CD14-positive monocyte (primary cell): ENCODE data around the gene MS4A8. TPM values are rescaled to one million over a fixed set of nuclear protein-coding genes. Genes with fewer than 3 reads are reported as not detected.

Experiments
- DNase-seq, 3 donors: peaks; one replicate each; pipeline ENCODE4 v3.0.0-alpha.2; 2011 to 2022
- H2AFZ ChIP-seq: 2 replicates; pipeline ENCODE4 v1.6.0; 2012; ENCODE audit warnings: mild to moderate bottlenecking, low read depth, low read length, inconsistent platforms; ENCODE audit not compliant: insufficient read depth, poor library complexity, severe bottlenecking
- H3K27ac ChIP-seq, 2 donors: 1 replicate in 1 of 2; 2 replicates in 1 of 2; pipeline ENCODE4 v1.5.1; 2012 to 2013; ENCODE audit warnings: low read length in 2 of 2, control low read depth in 1 of 2, inconsistent platforms in 1 of 2, low read depth in 1 of 2, mild to moderate bottlenecking in 1 of 2
- H3K27me3 ChIP-seq, 2 donors: one replicate each; pipeline versions ENCODE4 v1.6.0 to v1.6.1; 2011 to 2013; ENCODE audit warnings: low read length in 2 of 2; ENCODE audit not compliant: control insufficient read depth in 2 of 2, insufficient read depth in 2 of 2
- H3K36me3 ChIP-seq, 2 donors: replicated peaks in 1 of 2; 1 replicate in 1 of 2; 2 replicates in 1 of 2; pipeline versions ENCODE4 v1.5.1 to v1.6.1; 2012 to 2013; ENCODE audit warnings: low read length in 2 of 2, control low read depth in 1 of 2, inconsistent platforms in 1 of 2, mild to moderate bottlenecking in 1 of 2; ENCODE audit not compliant: insufficient read depth in 2 of 2, control insufficient read depth in 1 of 2
- H3K4me1 ChIP-seq, 2 donors: 1 replicate in 1 of 2; 2 replicates in 1 of 2; pipeline versions ENCODE4 v1.5.1 to v1.6.1; 2012 to 2013; ENCODE audit warnings: low read length in 2 of 2, control low read depth in 1 of 2, inconsistent platforms in 1 of 2, mild to moderate bottlenecking in 1 of 2, moderate library complexity in 1 of 2; ENCODE audit not compliant: insufficient read depth in 2 of 2, control insufficient read depth in 1 of 2
- H3K4me2 ChIP-seq: replicated peaks from 2 replicates; pipeline ENCODE3; 2012; ENCODE audit warnings: low read length, moderate library complexity, mild to moderate bottlenecking; ENCODE audit not compliant: poor library complexity, severe bottlenecking; ENCODE audit errors: extremely low read depth
- H3K4me3 ChIP-seq, 3 experiments: fragments of 200-600 bp in 1 of 3; sonication (generic) in 1 of 3; replicated peaks in 1 of 3; 1 replicate in 2 of 3; 2 replicates in 1 of 3; pipeline ENCODE4 v1.5.1; 2011 to 2013; ENCODE audit warnings: low read length in 3 of 3, mild to moderate bottlenecking in 3 of 3, control low read depth in 2 of 3, low read depth in 2 of 3, inconsistent platforms in 1 of 3, moderate library complexity in 1 of 3
- H3K79me2 ChIP-seq: 2 replicates; pipeline ENCODE4 v1.6.0; 2012; ENCODE audit warnings: mild to moderate bottlenecking, control low read depth, inconsistent platforms, low read length, moderate library complexity; ENCODE audit not compliant: insufficient read depth
- H3K9ac ChIP-seq: 2 replicates; pipeline ENCODE4 v1.6.0; 2017; ENCODE audit warnings: low read length, mild to moderate bottlenecking; ENCODE audit not compliant: insufficient read depth, poor library complexity, severe bottlenecking
- H3K9me3 ChIP-seq, 2 donors: replicated peaks in 1 of 2; 1 replicate in 1 of 2; 2 replicates in 1 of 2; pipeline versions ENCODE4 v1.5.1 to v1.6.1; 2012 to 2013; ENCODE audit warnings: low read length in 2 of 2, control low read depth in 1 of 2; ENCODE audit not compliant: control insufficient read depth in 1 of 2, insufficient read depth in 1 of 2
- H4K20me1 ChIP-seq: 2 replicates; pipeline ENCODE4 v1.6.0; 2012; ENCODE audit warnings: mild to moderate bottlenecking, low read length, control low read depth, moderate library complexity; ENCODE audit not compliant: insufficient read depth
- H3K27ac Mint-ChIP-seq, 7 donors: one replicate each; pipeline ENCODE4 v1.8.0; 2020; ENCODE audit warnings: mild to moderate bottlenecking in 7 of 7, mixed read lengths in 7 of 7, moderate library complexity in 6 of 7, inconsistent platforms in 2 of 7
- H3K27me3 Mint-ChIP-seq, 3 donors: one replicate each; pipeline ENCODE4 v1.8.0; 2021 to 2022; ENCODE audit warnings: low read depth in 3 of 3, mild to moderate bottlenecking in 3 of 3, mixed read lengths in 3 of 3, moderate library complexity in 3 of 3, inconsistent platforms in 1 of 3
- H3K36me3 Mint-ChIP-seq, 2 donors: one replicate each; pipeline ENCODE4 v1.8.0; 2020; ENCODE audit warnings: mixed read lengths in 2 of 2, inconsistent platforms in 1 of 2, mild to moderate bottlenecking in 1 of 2
- H3K4me1 Mint-ChIP-seq: one replicate; pipeline ENCODE4 v1.8.0; 2020; ENCODE audit warnings: mild to moderate bottlenecking, mixed read lengths
- H3K4me3 Mint-ChIP-seq, 2 donors: one replicate each; pipeline ENCODE4 v1.8.0; 2020; ENCODE audit warnings: mild to moderate bottlenecking in 2 of 2, mixed read lengths in 2 of 2, moderate library complexity in 1 of 2
- H3K9me3 Mint-ChIP-seq, 7 donors: one replicate each; pipeline ENCODE4 v1.8.0; 2020 to 2022; ENCODE audit warnings: mixed read lengths in 7 of 7, mild to moderate bottlenecking in 6 of 7, moderate library complexity in 6 of 7, inconsistent platforms in 2 of 7
- WGBS: methylation state at CpG from one replicate; pipeline ENCODE4 v1.1.5; 2013; ENCODE audit warnings: missing lambda C conversion rate; ENCODE audit not compliant: insufficient coverage; 5-methylcytosine and 5-hydroxymethylcytosine counted together
- intact Hi-C, 2 donors: fragments of 100-400 bp; cut with micrococcal nuclease; formaldehyde crosslinking; loops; one replicate each; pipeline versions ENCODE4 v1.15.0 to v1.15.1; 2023
- polyA plus RNA-seq, 3 donors: library from polyadenylated mRNA; depleted of rRNA in 1 of 3; unstranded in 2 of 3; stranded (reverse) in 1 of 3; fragments of 300-500 nt in 2 of 3; fragments of >200 nt in 1 of 3; fragmentation: Illumina TruSeq in 2 of 3; gene quantifications; 1 replicate in 2 of 3; 2 replicates in 1 of 3; pipeline ENCODE4 v1.2.3, GENCODE V29; 2012 to 2021
- TF ChIP-seq, protein P1 (sequence below): fragments of 200-600 bp; IDR thresholded peaks from one replicate; pipeline ENCODE4 v1.8.0; 2022; ENCODE audit warnings: antibody characterized with exemption, mild to moderate bottlenecking

The MS4A8 gene
- polyA plus RNA-seq, 3 donors, result not detected

DNA sequence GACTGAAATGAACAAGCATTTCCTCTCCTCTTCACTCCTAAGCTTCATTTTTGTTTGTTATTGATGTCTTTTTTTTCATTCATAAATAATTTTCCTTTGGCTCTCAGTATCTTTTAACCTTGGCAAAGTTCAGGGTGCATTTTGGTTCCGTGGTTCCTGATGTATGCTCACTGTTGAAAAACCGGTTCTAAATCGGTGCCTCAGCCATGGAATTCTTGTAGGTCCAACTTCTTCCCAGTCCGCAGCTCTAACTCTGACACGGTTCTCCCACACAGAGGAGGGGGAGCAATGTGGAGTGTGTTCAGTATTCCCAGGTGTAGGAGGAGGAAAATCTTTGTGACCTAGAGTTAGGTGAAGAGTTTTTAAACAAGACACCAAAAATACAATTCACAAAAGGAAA, 44.7 kb downstream of the MS4A8 start:
- peaks cover 0 to 3% (median 3%) of the 10 kb centered on the region in 3 donors for H3K27me3 Mint-ChIP-seq
- Histone ChIP-seq H2AFZ (no peak overlapping the region), H3K27me3 (no peaks in the 10 kb centered on the region), H3K79me2 (no peaks in the 10 kb centered on the region), H3K4me1 (no peaks in the 10 kb centered on the region), H3K27ac (no peak overlapping the region), H3K9ac (no peak overlapping the region), H3K4me3 (no peak overlapping the region), H3K4me2 (no peak overlapping the region), H4K20me1 (no peaks in the 10 kb centered on the region), H3K36me3 (no peaks in the 10 kb centered on the region), H3K9me3 (no peaks in the 10 kb centered on the region)
- H3K36me3 Mint-ChIP-seq, result no peaks in the 10 kb centered on the region
- H3K9me3 Mint-ChIP-seq, result peaks cover 0 to 14% (median 6%) of the 10 kb centered on the region in 7 donors
- 100% methylated on average over 1 of the region's 5 CpGs for WGBS
- TF ChIP-seq, protein P1, sequence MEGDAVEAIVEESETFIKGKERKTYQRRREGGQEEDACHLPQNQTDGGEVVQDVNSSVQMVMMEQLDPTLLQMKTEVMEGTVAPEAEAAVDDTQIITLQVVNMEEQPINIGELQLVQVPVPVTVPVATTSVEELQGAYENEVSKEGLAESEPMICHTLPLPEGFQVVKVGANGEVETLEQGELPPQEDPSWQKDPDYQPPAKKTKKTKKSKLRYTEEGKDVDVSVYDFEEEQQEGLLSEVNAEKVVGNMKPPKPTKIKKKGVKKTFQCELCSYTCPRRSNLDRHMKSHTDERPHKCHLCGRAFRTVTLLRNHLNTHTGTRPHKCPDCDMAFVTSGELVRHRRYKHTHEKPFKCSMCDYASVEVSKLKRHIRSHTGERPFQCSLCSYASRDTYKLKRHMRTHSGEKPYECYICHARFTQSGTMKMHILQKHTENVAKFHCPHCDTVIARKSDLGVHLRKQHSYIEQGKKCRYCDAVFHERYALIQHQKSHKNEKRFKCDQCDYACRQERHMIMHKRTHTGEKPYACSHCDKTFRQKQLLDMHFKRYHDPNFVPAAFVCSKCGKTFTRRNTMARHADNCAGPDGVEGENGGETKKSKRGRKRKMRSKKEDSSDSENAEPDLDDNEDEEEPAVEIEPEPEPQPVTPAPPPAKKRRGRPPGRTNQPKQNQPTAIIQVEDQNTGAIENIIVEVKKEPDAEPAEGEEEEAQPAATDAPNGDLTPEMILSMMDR, result no peak
- no peak for DNase-seq
- H3K27ac Mint-ChIP-seq, result no peak overlapping the region
- no peak overlapping the region for H3K4me3 Mint-ChIP-seq
- intact Hi-C loops, result no loop called here
- H3K4me1 Mint-ChIP-seq, result peaks cover 3% of the 10 kb centered on the region

DNA sequence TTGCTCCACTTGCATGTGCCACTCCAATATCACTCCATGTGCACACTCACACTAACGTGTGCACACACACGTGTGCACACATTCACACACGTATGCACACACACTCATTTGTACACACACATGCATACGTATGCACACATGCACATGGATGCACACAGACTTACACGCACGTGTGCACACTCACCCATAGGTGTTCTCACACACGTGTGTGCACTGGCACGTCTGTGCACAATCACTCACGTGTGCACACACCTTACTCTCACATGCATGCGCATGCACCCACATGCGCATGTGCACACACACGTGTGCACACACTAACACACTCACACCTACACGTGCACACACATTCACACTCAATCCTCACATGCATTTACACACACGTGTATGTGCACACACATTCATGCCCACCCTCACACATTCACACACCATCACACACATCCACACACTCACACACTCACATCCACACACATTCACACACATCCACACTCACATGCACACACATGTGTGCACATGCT, 48.0 kb downstream of the MS4A8 start:
- Mint-ChIP-seq H3K9me3 (peaks cover 0 to 13% (median 5%) of the 10 kb centered on the region in 7 donors), H3K27ac (no peak overlapping the region), H3K27me3 (peaks cover 2 to 10% (median 6%) of the 10 kb centered on the region in 3 donors), H3K4me3 (peak overlapping the region in 1 of 2 donors; percentile 2), H3K4me1 (peaks cover 3% of the 10 kb centered on the region), H3K36me3 (no peaks in the 10 kb centered on the region)
- TF ChIP-seq, protein P1, result no peak
- WGBS, result 95% methylated on average over 14 of the region's 14 CpGs
- Histone ChIP-seq H3K27me3 (no peaks in the 10 kb centered on the region), H4K20me1 (no peaks in the 10 kb centered on the region), H3K79me2 (no peaks in the 10 kb centered on the region), H3K9ac (no peak overlapping the region), H3K4me2 (no peak overlapping the region), H3K36me3 (no peaks in the 10 kb centered on the region), H3K4me1 (no peaks in the 10 kb centered on the region), H2AFZ (no peak overlapping the region), H3K27ac (no peak overlapping the region), H3K9me3 (no peaks in the 10 kb centered on the region), H3K4me3 (no peak overlapping the region)
- DNase-seq, result no peak
- intact Hi-C loops, result no loop called here
